ENCODE measurements around the gene S100A7.
"Not testable (repeated sequence)": the region's sequence is repeated elsewhere in the genome, so short reads cannot be mapped to it uniquely, and the experiment has no call there.

Gene S100A7

DNA sequence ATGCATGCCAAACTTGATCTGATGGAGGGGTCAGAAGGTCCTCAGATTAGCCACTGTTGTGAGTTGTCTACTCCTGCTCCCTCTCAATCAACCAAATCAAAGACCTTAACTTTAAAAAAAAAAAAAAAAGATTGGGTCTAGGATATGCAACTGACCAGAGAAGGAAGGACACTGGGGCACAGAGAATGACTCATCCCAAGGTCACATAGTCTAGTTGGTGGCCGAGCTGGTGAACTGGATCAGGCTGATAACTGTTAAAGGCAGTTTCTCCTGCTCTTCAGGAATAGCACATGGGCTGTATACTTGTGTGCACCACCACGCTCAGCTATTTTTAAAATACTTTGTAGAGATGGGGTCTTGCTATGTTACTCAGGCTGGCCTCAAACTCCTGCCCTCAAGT, 14.8 kb upstream of the S100A7 start:
- no peak for DNase-seq

DNA sequence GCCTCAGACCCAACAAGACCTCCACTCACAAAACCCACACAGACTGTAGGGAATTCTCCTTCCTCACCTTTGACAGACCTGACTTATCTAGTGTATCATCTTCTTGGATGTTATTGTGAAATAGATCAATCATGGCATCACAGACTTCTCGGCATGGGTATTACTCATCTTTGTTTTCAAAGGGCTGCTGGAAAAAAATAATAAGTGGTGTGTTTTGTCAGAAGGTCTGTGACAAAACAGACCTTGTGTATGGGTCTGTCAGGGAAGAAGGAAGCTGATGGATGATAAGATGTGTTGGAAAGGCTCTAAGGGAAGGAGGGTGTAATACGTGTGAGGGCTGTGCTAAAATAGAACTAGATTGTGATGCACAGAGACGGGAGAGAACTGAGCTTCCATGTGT, 13.9 kb upstream of the S100A7 start:
- no peak for DNase-seq

DNA sequence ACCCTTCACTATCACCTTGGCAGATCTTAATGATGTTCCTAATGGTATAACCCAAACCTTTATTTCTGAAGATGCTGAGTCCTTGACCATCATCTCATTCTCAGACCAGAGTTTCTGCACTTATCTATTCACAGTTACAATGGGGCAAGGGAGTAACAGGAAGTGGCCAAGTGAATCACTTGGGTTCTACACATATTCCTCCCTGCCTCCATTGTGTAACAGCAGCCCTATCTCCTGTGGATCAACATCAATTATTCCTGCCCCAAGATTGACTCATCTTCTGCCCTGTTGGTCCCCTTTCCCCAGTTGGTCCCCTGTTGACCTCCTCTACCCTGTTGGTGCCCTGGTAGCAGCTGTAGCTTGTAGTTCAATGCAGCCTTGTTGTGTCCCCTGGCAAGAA, 10.3 kb upstream of the S100A7 start:
- DNase-seq = no peak

DNA sequence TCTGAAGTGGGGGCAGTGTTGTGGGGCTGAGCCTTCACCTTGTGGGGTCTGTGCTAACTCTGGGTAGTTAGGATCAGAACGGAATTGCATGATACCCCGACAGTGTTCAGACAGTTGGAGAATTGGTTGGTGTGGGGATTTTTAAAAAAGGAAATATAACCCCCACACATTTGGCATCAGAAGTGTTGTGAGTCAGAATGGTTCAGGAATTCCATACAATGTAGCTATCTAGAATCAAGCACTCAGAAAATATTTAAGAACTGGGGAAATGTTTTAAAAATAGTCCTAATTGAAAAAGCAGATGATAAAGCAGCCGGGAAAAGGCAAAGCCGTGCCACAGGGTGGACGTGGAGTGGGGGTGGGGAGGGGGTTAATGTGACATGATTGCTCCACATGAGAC, 6.5 kb upstream of the S100A7 start:
- DNase-seq = no peak

DNA sequence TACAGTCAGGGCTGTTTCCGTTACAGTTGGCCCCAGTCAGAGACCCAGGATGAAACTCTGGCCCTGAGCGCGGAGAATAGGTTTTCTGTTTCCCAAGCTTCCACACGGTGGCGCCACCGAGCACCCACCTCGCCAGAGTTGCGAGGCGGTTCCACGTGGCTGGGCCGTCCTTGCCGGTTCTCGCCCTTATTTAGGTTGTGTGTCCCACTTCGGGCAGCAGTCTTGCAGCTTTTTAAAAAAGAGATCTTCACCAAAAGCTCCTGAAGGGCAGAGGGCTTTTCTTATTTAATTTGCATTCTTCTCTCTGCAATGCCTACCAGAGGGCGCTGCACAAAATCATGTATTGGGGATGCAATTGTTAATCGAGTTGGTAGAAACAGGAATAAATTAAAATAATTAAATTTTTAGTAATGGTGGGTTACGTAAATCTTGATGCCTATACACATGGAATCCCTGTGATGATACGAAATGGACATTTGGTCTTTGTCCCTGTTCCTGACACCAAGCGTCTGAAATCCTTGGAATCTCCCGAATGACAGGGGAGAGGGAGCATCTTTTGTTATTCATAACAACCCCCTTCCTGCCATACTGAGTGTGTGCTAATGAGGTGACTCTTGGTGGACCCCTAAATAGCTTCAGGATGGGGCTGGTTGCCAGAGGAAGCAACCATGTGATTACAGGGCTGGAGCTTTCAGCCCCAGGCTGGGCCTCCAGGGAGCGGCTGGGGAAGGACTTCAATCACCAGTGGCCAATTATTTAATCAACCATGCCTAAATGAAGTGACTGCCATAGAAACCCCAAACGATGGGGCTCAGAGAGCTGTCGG, 5.6 kb upstream of the S100A7 start:
- DNase-seq = peak; percentile 76

DNA sequence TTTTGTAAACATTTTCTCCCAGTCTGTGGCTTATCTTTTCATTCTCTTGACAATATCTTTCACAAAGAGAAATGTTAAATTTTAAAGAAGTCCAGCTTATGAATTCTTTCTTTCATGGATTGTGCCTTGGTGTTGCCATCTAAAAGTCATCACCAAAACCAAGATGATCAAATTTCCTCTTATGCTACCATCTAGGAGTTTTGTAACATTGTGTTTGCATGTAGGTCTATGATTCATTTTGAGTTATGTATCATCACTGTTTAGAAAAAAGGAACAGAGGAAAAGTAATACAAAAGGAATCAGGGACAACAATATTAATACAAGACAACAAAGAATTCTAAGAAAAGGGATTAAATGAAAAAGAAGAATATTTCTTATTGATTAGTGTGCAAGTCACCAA, 2.3 kb upstream of the S100A7 start:
- DNase-seq = not testable (repeated sequence)

DNA sequence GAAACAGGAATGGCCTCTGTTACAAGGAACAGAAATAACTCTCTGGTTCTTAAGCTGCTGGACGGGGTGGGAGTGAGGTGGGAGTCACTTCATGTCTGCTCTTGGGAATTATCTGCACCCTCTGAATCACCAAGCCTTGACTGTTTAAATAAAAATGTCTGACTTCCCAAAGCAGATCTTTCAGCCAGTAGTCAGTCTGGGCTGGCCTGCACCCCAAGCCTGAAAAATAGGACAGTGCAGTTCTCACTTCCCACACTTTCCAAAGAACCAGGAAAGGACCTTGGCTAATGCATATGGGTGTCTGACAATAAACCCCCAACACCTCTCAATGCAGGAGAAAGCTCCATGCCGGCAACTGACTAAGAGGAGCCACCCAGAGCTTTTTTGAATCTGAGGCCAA, 796 bp downstream of the S100A7 start:
- DNase-seq = no peak

DNA sequence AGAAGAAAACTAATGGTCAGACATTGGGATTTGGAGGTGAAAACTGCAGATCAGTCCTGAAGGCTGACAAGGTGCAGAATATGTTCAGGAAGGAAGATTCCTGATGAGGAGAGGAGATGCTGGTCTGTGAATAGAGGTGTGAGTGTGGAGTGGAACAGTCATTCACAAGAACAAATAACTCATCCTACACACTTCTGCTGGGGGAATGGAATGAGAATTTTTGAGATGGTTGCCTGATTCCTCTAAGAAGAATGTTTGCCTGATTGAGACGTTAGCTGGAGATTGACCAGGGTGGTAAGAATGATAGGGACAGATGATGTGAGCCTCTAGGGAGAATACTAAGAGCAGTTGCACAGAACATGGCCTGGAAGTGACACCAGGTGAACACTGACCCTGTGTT, 4.1 kb downstream of the S100A7 start:
- DNase-seq = no peak

DNA sequence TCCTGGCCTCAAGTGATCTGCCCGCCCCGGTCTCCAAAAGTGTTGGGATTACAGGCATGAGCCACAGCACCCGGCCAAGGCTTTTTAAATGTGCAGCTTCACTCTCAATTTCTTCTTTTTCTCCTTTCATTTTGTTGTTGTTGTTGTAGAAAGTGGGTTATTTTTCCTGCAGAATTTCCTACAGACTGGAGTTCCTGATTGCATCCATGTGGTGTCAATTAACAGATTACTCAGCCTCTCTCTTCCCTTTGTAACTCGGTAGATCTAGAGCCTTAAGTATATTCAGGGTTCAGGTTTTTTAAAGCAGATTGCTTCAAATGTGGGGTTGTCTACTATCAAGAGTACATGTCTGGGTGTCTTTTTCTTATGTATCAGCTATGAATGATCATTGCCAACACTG, 11.6 kb downstream of the S100A7 start:
- DNase-seq = not testable (repeated sequence)

DNA sequence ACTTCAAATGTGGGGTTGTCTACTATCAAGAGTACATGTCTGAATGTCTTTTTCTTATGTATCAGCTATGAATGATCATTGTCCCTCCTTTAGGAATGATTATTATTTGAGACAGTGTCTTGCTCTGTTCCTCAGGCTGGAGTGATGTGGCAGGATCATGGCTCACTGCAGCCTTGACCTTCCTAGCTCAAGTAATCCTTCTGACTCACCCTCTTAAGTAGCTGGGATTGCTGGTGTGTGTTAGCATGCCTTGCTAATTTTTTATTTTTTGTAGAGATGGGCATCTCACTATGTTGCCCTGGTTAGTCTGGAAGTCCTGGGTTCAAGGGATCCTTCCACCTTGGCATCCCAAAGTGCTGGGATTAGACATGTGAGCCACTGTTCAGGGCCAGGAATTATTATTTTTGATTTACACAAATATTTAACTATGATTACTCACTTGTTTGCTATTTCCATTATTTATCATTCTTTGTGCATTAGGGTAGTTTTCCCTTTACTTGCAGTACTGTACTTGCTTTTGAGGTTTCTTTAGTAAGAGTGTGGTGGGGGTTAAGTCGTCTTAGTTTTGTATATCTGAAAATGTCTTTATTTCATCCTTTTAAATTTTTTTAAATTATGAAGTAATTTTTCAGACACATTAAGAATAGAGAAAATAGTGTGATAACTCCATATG, 12.8 kb downstream of the S100A7 start:
- no peak for DNase-seq

DNA sequence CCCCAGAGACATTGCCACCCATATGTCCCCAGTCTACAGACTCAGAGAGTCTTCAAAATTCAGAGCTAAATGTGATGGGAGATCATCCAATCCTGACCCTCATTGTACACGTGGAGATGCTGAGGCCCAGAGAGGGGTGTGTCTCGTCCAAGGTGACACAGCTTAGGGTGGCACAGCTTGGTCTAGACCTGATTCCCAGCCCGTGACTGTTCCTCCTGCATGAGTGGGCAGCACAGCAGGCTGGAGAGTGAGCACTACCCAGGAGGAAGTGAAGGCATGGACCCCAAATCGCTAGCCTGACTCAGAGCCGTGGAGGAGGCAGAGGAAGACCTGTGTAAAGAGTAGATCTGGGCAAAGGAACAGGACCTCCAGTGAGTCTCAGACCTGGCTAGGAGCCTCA, 16.4 kb downstream of the S100A7 start:
- peak; percentile 32 for DNase-seq

DNA sequence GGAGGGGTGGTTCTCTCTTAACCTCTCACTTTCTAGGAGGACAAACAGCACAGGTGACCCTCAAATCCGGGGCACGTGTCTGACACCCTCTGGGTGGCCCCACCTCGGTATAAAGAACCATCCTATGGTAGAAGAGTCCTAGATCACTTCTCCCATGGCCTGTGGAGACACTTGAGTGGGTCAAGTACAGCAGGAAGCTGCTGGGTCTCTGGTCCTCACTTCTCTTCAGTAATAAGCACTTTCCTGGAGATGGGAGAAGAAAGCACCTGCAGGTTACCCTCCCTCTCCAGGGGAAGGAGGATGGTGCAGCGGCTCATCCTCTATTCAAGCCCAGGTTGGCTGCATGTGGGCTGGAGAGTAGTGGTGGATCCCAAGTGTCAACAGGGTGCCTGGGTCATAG, 17.0 kb downstream of the S100A7 start:
- peak; percentile 32 for DNase-seq

DNA sequence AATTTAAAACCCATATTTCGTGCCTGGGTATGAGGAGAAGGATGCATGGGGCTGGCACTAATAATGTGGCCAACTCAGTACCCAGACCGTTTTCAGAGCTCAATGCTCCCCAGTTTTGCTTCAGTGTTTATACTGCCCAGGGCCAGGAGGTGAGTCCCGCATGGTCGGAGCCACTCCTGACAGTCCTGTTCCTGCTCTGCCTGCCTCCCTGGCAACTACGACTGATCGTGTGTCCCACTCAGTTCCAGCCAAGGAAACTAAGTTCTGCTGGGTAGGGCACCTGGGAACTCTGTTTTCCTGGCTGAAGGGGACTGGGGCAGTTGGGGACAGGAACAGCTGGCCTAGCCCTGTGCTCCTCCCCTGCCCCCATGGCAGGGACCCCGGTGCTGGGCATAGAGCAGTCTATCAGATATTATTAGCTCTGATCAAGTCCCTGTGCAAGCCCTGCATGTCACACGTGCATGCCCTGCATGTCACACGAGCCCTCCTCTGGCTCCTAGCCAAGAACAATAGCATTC, 19.2 kb downstream of the S100A7 start:
- DNase-seq = peak; percentile 29

DNA sequence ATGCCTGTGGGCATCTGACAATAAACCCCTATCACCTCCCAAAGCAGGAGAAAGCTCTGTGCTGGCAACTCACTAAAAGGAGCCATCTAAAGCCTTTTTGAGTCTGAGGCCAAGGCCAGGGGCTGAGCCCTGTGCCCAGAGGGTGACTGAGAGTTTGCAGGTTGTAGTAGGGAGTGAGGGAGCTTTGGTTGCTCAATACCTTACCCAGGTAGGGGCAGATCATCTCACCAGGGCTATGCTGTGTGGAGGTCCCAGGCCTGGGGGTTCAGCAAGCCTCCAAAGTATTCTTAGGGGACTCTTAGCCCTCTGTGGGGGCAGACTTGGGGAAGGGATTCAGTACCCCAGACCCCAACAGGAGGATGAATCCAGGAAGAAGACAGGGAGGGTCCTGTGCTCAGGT, 21.2 kb downstream of the S100A7 start:
- DNase-seq = peak; percentile 38

DNA sequence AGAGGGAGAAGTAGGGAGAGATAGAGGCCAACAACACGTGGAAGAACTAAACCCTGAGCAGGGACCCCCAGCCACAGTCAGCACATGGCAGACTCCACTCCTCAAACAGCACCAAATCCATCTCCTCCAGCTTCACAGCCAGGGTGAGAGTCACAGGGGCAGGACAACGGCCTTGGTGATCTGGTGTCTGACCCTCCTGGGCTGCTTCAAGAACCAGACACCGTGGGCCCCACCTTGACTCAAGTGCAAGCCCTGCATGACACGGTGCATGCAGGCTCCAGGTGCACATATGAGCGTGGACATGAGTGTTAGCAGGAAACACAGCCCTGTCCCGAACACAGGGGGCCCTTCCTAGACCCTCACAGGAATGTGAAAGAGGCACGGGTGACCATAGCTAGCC, 21.9 kb downstream of the S100A7 start:
- DNase-seq = peak; percentile 25

DNA sequence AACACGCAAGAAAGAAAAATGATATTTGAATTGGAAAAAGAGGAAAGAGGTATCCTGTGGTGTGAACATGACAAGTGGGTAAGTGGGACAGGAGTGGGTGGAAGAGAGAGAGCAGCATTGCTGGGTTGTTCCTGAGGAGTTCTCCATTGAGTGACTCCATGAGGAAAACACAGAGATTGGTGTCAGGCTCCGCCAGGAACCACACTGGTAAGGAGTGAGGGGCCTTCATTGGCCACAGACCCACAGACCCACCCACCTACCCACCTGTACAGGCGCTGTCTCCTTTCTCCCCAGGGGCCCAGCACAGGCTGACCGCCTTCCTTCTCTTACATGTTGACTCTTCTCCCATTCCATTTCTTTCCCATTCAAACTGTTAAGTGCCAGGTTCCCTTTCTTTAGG, 23.2 kb downstream of the S100A7 start:
- no peak for DNase-seq

DNA sequence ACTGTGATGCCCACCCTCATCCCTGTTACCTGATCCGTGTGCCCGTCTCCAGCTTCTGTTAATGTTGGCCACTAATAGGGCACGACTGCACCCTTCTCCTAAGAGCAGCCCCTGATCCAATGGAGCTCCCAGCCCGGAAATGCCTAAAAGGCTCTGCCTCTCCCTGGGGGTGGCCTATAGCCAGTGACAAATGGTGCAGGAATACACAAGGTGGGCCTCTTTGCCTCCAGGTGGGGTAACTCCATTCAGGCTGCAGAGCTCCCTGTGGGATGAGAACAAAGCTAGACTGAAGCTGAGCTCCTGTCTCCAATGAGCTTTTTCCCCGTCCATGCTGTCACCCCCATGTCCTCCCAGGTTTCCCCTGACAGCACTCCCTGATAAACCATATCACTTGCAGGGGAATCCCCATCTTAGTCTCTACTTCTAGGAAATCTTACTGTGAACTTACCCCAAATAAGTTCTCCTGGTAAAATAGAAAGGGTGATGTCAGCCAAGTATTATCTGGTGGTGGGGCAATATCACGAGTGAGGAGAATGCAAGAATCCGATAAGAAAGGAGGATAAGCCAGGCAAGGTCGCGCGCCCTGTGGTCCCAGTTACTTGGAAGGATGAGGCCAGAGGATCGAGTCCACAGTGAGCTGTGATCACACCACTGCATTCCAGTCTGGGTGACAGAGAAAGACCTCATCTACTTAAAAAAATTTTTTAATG, 25.6 kb downstream of the S100A7 start:
- no peak for DNase-seq

DNA sequence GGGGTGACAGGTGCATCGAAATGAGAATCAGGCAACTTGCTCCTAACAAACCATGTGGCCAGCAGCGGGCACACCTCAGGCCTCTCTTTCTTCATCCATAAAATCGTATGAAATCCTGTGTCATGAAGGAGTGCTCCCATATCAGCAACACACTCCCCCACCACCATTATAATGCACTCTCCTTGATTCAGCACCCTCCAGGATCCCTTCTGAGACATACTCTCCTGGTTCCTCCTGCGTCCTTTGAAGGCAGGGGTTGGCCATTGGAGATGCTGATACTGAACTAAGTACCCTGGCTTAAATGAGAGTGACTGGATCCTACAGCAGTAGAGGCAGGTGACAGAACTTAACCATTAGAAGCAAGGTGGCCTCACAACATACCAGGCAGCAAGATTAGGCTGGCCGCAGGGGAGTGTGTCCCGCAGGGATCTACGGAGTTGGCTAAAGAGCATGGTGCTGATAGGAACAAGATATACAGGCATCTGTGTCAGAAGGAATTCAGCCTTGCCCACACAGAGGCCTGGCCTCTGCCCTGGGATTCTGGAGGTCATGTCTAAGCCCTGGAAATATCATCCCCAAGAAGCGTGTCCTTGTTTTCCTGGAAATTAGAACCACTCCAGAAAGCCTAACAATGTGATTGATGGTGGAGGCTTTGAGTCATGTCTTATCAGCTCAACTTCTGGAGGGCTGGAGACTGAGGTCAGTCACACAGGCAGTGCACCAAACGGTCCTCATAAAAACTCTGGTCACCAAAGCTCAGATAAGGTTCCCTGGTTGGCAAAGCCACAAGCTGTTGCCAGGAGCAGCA, 27.4 kb downstream of the S100A7 start:
- peak; percentile 54 for DNase-seq

DNA sequence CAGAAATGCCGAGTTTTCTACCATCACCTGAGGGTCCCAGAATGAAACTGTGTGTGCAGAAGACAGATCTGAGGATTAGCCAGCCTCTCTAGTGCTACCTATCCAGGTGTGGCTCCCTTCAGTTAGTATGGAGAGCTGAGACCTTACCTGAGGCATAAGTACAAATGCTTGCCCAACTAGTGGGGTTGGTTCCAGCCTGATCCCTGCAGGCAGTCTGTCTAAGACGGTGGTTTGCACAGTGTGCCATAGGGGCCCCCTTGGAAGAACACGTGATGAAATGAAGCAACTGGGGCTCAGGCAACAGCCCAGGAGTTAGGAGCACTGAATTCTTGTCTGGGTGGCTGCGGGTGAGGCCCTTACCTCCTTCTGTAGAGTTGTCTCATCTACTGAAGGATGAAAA, 28.5 kb downstream of the S100A7 start:
- DNase-seq = peak; percentile 28

DNA sequence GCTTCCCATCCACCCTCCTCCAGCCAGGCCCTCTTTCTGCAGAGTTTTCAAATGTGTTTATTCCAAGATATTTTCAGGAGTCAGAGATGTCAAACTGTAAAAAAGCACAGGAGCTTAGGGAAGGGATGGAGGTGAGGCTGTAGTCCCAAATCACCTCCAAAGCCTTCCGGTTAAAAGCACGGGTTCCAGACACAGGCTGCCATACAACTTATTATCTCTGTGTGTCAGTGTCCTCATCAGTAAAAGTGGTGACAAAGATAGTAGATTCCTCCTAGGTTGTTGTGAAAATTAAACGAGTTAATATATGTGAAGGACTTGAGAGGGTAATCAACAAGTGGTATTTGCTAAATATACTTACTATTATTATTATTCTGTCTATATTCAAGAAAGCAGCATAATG, 29.0 kb downstream of the S100A7 start:
- DNase-seq = no peak

DNA sequence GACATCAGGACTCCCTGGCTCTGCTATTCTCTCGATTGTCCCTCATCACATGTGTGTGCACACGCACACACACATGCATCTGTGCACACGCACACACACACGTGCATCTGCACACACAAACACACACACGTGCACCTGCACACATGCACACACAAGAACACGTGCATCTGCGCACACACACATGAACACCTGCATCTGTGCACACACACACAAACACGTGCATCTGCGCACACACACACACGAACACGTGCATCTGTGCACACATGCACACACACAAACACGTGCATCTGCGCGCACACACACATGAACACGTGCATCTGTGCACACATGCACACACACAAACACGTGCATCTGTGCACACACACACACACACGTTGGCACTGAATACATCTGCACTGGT, 29.4 kb downstream of the S100A7 start:
- DNase-seq = no peak

DNA sequence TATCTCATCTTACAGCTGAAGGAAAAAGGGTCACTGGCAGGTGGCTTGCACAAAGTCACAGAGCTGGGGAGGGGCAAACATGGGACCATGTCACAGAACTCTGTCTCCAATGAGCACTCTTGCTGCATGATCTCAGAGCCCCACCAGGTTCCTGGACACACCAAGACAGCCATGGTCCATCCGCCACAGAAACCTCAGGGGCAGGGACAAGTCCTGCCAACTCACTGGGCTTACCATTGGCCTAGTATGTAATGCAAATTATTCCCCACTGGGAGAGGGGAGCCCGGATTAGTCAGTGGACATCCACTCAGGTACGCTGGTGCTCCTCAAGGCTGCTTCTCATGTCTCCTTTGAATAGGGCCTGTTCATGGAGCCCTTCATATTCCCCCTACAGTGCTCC, 29.9 kb downstream of the S100A7 start:
- no peak for DNase-seq

DNA sequence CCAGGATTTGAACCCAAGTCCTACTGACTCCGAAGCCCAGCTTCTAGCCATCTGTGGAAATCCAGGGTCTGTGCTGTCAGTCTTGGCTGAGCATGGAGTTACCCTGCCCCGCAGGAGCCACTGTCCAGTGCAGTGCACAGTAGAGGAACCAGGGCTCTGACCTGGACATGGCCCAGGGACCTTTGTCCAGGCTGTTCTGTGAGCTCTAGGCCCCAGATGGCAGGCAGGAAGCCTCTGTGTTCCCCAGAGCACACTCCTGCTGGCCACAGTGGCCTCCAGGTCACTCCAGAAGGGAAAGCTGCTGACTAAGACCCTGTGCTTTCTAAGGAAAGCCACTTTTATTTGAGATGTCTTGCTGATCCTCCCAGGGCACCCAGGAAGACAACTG, 30.3 kb downstream of the S100A7 start:
- no peak for DNase-seq

Data from islet precursor cell (in vitro differentiated cells).